Measurements from ENCODE around the gene CEP83. TPM values are rescaled to one million over a fixed set of nuclear protein-coding genes. Genes with fewer than 3 reads are reported as not detected.
"Not testable (repeated sequence)": the region's sequence is repeated elsewhere in the genome, so short reads cannot be mapped to it uniquely, and the experiment has no call there.

Gene CEP83
- total RNA-seq, 1 donor from 2014 or later: 10.2 TPM

DNA sequence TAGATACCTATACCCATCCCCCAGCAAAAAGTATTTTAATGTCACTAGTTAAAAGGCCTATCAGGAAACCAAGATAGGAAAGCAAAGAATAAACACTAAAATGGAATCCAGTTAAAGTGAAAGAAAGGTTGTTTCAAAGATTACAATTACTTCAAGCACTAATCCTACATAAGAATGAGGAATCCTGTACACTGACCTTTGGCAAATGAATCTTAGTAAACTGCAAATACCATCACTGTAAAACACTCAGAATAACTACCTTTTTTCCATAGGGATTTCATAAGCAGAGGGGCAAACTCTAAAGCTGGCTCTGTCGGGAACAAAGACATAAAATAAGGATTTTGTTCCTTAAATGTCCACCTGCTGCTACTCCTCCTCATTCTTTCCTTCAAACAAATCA is 25.9 kb downstream of the CEP83 start:
- DNase-seq (ENCODE audit: low read depth): peak; percentile 10

DNA sequence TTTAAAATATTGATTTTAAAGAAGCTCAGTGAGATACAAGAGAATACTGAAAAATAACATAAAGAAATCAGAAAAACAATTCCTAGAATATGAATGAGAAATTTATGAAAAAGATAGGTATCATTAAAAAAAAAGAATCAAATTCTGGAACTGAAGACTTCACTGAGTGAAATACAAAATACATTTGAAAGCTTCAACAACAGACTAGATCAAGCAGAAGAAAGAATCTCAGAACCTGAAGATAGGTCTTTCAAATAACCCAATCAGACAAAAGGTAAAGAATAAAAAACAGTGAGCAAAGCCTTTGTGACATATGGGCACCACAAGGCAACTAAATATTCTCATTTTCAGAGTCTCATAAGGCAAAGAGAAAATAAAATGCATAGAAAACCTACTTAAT is 29.4 kb downstream of the CEP83 start:
- no peak for DNase-seq (ENCODE audit: low read depth)

DNA sequence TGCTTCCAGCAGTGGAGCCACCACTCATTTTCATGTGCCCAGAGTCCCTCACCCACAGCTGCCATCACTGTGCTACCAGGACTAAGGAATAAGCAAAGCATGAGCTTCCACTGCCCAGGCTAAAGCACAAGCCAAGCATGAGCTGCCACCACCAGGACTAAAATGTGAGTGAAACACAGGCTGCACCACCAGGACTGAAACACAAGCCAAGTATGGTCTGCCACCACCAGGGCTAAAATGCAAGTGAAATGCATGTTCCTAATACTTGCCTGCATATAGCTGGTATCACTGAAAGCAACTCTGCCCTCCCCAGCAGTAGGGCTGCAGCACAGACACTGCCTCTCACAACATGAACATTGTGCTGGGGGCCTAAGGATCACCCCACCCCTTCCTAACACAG is 30.0 kb downstream of the CEP83 start:
- DNase-seq (ENCODE audit: low read depth): no peak

DNA sequence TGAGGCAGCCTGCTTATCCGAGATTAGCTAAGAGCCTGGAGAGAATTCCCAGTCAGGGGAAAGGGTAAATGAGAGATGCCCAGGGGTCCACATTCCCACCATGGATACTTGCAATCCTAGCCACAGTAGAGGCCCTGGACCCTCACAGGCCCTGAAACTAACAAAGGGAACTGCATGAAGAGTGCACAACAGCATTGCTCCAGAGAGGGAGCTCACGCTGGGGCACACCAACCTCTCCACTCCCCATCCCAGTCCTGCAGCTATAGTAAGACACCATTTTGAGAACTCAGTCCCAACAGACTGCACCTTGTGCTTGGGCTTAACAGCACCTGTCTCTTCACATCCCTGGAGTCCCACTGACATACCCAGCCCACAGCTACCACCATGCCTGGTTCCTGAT is 30.5 kb downstream of the CEP83 start:
- no peak for DNase-seq (ENCODE audit: low read depth)

DNA sequence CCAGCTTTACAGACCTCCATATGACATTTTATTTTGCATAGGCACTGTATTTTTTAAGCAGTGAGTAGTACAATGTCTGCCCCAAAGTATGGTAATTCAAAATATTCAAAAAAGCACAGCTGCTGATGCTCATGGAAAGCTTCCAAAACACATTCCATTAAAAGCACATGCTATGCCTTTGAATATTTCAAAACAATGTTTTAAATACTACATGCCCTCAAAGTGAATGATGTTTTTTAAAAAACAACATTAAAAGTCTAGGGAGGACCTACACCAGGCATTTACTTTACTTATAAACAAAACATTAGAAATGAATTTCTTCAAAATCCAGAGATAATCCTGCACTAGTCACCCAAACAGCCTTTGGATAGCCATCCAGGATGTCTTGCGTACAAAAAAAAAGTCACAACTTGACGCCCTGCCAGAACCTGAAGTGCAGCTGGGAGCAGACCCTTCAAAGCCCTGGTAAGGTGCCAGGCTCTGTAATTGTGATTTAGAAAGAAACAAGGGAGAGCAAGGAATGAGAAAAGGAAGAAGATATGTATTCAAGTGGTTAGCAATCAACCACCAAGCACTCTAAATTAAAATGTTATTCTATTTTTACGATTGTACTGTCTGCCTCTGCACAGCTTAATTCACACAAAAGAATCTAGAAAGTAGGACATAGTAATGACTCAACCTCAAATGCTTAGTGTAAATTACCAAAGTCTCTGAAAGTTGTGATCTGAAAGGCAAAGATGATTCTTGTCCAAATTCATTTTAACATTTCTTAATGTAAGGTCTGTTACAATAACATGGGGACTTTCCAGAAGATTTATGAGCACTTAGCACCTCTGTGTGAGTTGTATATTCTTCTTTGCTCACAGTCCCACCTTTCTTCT is 31.9 kb downstream of the CEP83 start:
- DNase-seq (ENCODE audit: low read depth): peak; percentile 34

DNA sequence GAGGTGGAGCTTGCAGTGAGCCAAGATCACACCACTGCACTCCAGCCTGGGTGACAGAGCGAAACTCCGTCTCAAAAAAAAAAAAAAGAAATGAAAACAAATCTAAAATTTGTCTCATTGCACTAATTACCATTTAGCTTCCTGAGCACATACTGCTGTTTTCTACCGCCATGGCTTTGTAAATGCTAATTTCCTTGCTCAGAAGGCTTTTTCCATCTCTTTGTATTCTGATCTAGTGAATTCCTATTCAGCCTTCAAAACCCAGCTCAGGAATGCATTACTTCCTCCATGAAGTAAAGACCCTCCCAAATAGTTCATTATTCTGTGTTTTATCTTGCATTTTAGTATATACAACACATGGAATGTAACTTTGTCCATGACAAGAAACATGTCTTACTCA is 33.6 kb downstream of the CEP83 start:
- DNase-seq (ENCODE audit: low read depth): no peak

DNA sequence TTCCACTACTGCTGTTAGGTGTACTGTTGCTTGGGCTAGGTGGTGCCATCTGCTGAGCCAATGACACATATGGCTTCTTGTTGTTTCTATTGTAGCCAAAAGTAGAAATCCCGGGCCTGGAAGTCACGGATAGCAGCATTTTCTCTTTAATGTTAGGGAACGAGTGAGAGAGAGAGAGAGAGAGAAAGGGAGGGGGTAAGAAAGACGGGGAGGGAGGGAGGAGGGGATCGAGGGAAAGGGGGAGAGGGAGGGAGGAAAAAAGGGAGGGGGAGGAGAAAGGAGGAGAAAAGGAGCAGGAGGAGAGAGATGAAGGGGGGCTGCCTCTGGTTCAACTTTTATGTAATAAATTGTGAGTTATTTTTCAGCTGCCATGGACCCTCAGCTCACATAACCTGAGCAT is 34.8 kb downstream of the CEP83 start:
- DNase-seq (ENCODE audit: low read depth): peak; percentile 12

DNA sequence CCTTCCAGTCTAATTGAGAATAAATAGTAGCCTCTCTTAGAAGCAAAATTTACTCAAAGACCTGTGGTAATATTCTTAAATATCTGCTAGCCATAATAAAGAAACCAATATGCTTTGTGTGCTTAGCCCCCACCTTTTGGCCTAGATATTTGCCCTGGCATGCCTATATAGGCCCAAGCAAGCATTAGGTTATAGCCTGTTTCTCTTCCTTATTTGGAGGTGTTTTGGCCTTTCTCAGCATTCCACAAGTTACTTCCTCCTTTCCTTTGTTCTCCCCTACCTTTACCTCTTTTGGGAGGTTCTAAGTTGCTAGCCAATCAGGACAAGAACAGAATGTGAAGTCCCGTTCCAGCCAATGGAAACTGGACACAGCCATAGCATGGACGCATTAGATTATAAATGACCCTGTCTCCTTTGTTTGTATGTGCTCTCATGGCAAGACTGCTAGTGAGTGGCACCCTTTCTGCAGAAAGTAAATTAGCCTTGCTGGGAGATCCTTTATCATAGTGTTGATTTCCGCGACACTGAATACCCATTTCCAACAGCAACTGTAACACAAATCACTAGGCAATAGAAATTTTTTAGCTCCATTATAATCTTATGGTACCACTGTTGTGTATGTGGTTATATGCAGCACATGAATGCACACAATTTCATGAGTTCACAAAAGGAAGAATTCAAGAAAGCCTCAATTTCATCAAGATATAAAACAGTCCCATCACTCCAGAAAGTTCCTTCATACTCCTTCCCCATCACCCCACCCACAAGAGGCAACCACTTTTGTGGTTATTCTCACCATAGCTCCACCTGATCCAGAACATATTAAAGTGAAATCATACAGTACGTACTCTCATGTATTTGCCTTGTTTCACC is 37.6 kb downstream of the CEP83 start:
- no peak for DNase-seq (ENCODE audit: low read depth)

DNA sequence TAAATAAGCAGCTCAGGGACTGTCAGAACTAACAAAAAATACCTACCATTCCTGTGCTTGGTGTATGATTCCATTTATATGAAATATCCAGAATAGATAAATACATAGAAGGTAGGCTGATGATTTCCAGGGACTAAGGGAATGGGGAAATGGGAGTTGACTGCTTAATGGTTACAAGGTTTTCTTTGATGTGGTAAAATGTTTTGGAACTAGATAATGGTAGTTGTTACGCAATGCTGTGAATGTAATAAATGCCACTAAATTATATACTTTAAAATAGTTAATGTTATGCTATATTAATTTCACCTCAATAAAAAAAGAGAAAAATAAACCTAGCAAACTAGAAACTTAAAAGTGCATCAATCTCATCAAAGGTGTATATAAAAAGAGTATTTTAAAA is 41.1 kb downstream of the CEP83 start:
- DNase-seq (ENCODE audit: low read depth): peak; percentile 38

DNA sequence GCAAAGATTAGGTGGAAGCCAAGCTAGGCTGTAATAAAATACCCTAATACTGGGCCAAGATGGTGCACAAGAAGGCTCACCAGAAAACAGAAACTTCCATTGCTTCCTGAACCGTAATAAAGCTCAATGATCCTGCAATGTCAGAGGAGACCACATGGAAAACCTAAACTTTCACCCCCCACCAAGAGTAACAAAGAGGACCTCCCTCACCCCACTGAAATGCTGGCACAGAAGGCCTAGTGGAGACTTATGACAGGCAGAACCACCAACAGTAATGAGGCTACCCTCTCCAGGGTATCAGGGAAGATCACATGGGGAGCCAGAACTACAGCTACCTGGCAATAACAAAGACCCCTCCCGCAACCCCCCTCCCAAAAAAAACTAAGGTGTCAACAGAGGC is 43.1 kb downstream of the CEP83 start:
- DNase-seq (ENCODE audit: low read depth): no peak

DNA sequence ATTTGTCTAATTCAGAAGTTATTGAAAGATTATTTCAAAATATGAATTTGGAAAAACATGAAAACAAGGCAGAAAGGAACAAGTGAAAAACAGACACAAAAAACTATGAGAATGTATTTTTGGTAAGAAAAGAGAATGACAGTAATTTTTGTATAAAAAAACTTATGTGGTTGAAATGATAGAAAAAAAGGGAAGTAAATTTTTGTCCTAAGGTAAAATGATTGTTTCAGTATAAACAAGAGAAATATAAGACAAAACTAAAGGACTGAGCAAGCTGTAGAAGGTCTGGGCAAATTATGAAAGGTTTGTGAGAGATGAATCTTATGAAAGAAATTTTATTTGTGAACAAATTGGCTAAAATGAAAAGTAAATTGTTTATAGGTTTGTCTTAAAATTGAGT is 44.6 kb downstream of the CEP83 start:
- DNase-seq (ENCODE audit: low read depth): no peak

DNA sequence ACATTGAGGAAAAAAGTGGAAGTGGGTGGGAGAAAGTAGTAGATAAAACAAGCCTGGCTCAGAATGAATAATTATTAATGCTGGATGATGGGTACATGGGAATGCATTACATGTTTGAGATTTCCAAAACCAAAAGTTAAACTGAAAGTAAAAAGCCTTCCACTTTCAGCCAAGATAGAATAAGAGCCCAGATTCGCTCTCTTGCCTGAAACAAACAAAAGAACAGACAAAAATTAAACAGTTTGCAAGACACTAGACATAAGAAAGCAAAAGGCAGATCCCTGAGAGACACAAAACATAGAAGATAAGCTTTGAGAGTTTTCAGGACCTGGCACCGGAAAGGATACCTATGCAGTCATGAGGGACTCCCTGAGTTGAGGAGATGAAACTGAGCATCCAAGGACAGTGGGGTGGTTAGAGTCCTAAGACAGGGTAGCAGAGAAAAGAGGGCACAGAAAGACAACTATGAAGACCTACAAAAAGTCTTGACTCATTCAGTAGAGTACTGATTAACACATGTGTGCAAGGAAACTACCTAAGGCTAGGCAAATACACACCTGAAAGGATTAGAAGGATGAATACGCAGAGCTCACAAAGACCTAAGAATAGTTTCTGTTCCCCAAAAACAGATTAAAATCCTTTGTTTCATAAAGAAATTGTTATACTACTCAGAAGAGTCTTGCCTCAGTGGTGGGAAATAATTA is 54.1 kb downstream of the CEP83 start:
- no peak for DNase-seq (ENCODE audit: low read depth)

DNA sequence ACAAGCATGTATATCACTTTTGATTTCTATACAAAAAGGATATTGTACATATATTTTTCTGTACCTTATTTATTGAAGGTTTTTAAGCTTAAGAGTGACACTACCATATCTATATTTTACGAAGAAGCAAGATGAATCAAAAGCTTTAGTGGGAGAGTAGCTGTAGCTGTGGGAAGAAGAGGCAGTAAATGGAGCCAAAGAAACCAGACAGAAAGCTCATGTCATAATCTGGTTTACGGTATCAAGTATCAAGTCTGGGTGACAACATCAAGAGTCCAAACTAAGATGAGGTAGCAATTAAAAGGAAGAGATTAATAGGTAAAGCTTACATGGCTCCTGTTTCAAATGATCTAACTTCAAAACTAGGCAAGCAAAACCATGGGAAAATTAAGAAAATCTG is 54.8 kb downstream of the CEP83 start:
- DNase-seq (ENCODE audit: low read depth): no peak

DNA sequence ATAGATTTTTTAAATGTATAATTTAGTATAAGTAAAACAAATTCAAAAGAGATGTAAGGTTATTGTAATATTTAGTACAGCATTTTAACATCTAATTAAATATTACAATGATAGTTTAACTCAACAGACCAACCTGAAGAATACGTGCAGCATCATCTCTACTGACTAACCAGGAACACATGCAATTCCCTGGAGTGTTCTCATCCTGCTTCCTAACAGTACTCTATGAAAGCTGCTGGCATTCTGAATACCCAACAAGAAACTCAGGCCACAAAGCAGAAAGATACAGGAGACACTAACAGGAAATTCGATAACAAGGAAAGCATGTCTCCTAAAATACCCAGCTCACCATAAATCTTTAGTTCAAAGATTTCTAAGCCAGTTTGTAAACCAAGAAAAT is 58.3 kb downstream of the CEP83 start:
- no peak for DNase-seq (ENCODE audit: low read depth)

DNA sequence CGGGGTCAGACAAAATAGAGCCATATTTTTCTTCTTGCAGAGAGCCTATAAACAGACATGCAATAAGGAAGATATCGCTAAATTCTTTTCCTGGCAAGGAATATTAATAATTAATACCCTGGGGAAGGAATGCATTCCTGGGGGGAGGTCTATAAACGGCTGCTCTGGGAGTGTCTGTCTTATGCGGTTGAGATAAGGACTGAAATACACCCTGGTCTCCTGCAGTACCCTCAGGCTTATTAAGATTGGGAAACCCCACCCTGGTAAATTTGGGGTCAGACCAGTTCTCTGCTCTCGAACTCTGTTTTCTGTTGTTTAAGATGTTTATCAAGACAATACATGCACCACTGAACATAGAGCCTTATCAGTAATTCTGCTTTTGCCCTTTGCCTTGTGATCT is 61.0 kb downstream of the CEP83 start:
- not testable (repeated sequence) for DNase-seq (ENCODE audit: low read depth)

DNA sequence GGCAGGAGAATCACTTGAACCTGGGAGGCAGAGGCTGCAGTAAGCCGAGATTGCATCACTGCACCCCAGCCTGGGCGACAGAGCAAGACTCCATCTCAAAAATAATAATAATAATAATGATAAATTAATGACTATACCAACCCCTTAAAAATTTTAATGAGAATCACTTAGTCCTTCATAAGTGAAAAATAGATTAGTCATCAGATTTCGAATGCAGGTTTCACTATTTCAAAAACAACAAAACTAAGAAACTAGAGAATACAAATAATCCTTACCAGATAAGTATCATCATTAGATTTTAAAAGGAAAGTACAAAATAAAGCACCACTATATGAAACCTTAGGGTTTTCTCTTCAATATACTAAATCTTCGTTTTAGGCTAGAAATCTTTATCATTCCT is 62.3 kb downstream of the CEP83 start:
- no peak for DNase-seq (ENCODE audit: low read depth)

DNA sequence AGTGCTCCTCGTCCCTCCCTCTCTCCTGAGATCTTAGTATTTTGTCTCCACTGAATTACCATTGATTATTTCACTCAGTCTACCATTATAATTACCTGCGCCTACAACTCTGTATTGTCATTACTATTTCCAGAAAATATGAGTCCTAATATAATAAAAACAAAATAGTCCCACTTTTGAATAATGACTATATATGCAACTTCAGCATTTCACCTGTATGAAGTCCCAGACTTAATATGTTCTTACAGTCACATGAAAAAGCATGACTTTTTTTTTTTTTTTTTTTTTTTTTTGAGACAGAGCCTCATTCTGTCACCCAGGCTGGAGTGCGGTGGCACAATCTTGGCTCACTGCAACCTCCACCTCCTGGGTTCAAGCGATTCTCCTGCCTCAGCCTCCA is 63.7 kb downstream of the CEP83 start:
- DNase-seq (ENCODE audit: low read depth): not testable (repeated sequence)

DNA sequence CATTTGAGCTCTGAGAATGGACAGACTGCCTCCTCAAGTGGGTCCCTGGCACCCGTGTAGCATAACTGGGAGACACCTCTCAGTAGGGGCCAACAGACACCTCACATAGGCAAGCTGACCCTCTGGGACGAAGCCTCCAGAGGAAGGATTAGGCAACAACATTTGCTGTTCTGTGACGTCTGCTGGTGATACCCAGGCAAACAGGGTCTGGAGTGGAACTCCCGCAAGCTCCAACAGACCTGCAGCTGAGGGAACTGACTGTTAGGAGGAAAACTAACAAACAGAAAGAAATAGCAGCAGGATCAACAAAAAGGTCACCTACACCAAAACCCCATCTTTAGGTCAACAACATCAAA is 69.6 kb downstream of the CEP83 start:
- DNase-seq (ENCODE audit: low read depth): no peak

DNA sequence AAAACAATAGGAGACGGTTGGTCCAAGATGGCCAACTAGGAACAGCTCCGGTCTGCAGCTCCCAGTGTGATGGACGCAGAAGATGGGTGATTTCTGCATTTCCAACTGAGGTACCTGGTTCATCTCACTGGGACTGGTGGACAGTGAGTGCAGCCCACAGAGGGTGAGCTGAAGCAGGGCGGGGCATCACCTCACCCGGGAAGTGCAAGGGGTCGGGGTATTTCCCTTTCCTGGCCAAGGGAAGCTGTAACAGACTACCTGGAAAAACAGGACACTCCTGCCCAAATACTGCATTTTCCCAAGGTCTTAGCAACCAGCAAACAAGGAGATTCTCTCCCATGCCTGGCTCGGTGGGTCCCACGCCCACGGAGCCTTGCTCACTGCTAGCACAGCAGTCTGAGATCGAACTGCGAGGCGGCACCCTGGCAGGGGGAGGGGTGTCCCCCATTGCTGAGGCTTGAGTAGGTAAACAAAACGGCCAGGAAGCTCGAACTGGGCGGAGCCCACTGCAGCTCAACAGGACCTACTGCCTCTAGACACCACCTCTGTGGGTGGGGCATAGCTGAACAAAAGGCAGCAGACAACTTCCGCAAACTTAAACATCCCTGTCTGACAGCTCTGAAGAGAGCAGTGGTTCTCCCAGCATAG is 70.1 kb downstream of the CEP83 start:
- DNase-seq (ENCODE audit: low read depth): not testable (repeated sequence)

DNA sequence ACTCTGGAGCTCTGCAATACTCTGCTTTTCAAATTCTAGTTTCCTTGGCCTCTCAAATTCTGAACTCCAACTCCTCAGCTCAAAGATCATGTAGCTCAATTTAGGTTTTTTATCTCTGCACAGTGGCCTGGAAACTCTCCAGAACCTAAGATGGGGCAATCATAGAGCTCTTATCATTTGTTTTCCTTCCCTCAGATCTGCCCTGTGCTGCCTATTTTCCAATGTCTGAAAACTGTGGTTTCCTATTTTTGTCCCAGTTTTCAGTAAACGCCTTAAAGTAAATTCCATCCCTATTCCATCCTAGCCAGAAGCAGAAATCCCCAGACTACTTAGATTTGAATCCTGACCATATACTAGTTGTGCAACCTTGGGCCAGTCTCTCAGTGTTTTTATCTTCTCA is 73.2 kb downstream of the CEP83 start:
- DNase-seq (ENCODE audit: low read depth): no peak

DNA sequence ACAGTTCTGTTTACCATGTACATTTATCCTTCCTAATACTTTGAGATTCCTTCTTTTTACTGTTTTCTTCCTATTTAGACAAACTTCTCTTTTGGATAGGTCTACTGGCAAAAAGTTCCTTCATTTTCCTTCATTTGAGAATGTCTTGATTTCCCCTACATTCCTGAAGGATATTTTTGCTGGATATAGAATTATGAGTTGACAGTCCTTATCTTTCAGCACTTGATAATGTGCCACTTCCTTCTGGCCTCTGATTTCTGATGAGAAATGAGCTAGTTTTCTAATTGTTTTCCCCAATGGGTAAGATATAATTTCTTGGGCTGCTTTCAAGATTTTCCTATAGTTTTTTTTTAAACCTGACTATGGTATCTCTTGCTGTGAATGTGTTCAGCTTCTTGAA is 75.6 kb downstream of the CEP83 start:
- DNase-seq (ENCODE audit: low read depth): no peak

DNA sequence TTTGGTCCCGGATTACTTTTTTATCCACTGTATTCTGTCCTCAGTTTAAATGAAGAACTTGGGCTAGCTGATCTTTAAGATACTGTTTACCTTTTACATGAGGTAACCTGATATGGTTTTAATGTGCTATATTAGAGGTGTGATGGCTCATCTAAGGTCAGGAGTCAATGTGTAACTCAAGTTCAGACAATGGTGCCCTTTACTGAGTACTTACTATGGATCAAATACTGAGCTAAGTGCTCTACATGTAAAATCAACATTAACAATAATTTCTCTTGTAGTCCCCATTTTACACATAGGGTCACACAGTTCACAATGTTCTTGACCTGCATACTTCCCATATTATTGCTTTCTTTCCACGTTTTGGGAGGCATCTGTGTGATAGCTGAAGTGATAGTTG is 79.2 kb downstream of the CEP83 start:
- DNase-seq (ENCODE audit: low read depth): peak; percentile 3
